Smooth muscle cell (in vitro differentiated cells): ENCODE data around the gene RPL26. TPM values are rescaled to one million over a fixed set of nuclear protein-coding genes. Genes with fewer than 3 reads are reported as not detected.
"Not testable (repeated sequence)": the region's sequence is repeated elsewhere in the genome, so short reads cannot be mapped to it uniquely, and the experiment has no call there.

ENCODE experiments used
- DNase-seq: peaks from one replicate; lab custom pipeline; 2025; ENCODE audit not compliant: unreplicated experiment; lab: John Stamatoyannopoulos, UW
- H2AFZ ChIP-seq: fragments of 200-600 bp; sonication (generic); 2 replicates; pipeline ENCODE4 v1.6.0; 2016; ENCODE audit warnings: antibody characterized with exemption, low read depth, mild to moderate bottlenecking
- H3F3A ChIP-seq: fragments of 200-600 bp; sonication (generic); 2 replicates; pipeline ENCODE4 v1.6.0; 2017; ENCODE audit warnings: antibody characterized with exemption, low read depth
- H3K27ac ChIP-seq: fragments of 200-600 bp; sonication (generic); 2 replicates; pipeline ENCODE4 v1.5.1; 2016; ENCODE audit warnings: low read depth, mild to moderate bottlenecking
- H3K27me3 ChIP-seq: fragments of 200-600 bp; sonication (generic); 2 replicates; pipeline ENCODE4 v1.6.1; 2016; ENCODE audit warnings: low read depth, mild to moderate bottlenecking
- H3K36me3 ChIP-seq: fragments of 200-600 bp; sonication (generic); 2 replicates; pipeline ENCODE4 v1.5.1; 2016; ENCODE audit warnings: low read depth
- H3K4me1 ChIP-seq: fragments of 200-600 bp; sonication (generic); 2 replicates; pipeline ENCODE4 v1.5.1; 2016; ENCODE audit warnings: low read depth
- H3K4me2 ChIP-seq: fragments of 200-600 bp; sonication (generic); 2 replicates; pipeline ENCODE4 v1.6.0; 2016; ENCODE audit warnings: mild to moderate bottlenecking
- H3K4me3 ChIP-seq: fragments of 200-600 bp; sonication (generic); 2 replicates; pipeline ENCODE4 v1.5.1; 2016; ENCODE audit warnings: mild to moderate bottlenecking
- H3K79me2 ChIP-seq: fragments of 200-600 bp; sonication (generic); 2 replicates; pipeline ENCODE4 v1.6.0; 2016; ENCODE audit warnings: low read depth, mild to moderate bottlenecking
- H3K9ac ChIP-seq: fragments of 200-600 bp; sonication (generic); 2 replicates; pipeline ENCODE4 v1.6.0; 2016; ENCODE audit warnings: low read depth
- H3K9me3 ChIP-seq: fragments of 200-600 bp; sonication (generic); replicated peaks from 2 replicates; pipeline ENCODE4 v1.5.1; 2016; ENCODE audit warnings: low read depth
- H4K20me1 ChIP-seq: fragments of 200-600 bp; sonication (generic); 2 replicates; pipeline ENCODE4 v1.6.0; 2016; ENCODE audit warnings: low read depth
- WGBS: methylation state at CpG from one replicate; pipeline ENCODE4 v1.1.7; 2016; ENCODE audit warnings: low lambda C conversion rate; 5-methylcytosine and 5-hydroxymethylcytosine counted together
- polyA plus RNA-seq: library from polyadenylated mRNA; unstranded; fragments of >200 nt; fragmentation: Nextera tagmentation; extraction: Ambion mirVana; gene quantifications from 2 replicates; pipeline ENCODE4 v1.2.1, GENCODE V29; 2016
- total RNA-seq: library from RNA; depleted of rRNA; stranded (reverse); fragments of >200 nt; gene quantifications from 2 replicates; pipeline ENCODE4 v1.2.3, GENCODE V29; 2014
- TF ChIP-seq, protein P1 (sequence below): fragments of 200-600 bp; sonication (generic); IDR thresholded peaks from 2 replicates; pipeline ENCODE4 v1.5.1; 2017; ENCODE audit warnings: borderline replicate concordance, mild to moderate bottlenecking, antibody characterized with exemption; ENCODE audit not compliant: insufficient read depth, poor library complexity, severe bottlenecking

Gene RPL26
- total and polyA plus RNA-seq, 2 experiments from 2014 or later, result 367 to 3,533 TPM

DNA sequence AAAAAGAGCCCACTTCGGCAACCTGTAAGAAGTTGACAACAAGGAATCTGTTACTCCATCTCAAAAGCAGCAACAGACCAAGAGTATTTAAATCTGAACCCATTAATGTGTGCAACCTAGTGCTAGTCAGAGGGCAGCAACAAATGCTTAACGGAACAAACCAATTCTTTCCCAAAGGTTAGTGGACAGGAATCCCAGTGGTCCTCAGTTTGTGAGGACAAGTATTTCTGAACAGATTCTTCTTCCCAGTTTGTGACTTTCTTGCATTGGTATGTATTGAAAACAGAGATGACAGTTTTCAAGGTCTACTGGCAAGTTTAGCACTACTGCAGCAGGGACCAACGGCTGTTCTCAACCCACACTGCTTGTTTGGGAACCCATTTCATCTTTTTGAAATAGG, 2.9 kb downstream of the RPL26 start:
- H4K20me1 ChIP-seq, result peaks cover 46% of the 10 kb centered on the region
- no peaks in the 10 kb centered on the region for H3K9me3 ChIP-seq
- H3K79me2 ChIP-seq, result peaks cover 52% of the 10 kb centered on the region
- H3K9ac ChIP-seq, result peak overlapping the region; percentile 8
- H3K27me3 ChIP-seq, result no peaks in the 10 kb centered on the region
- TF ChIP-seq, protein P1, sequence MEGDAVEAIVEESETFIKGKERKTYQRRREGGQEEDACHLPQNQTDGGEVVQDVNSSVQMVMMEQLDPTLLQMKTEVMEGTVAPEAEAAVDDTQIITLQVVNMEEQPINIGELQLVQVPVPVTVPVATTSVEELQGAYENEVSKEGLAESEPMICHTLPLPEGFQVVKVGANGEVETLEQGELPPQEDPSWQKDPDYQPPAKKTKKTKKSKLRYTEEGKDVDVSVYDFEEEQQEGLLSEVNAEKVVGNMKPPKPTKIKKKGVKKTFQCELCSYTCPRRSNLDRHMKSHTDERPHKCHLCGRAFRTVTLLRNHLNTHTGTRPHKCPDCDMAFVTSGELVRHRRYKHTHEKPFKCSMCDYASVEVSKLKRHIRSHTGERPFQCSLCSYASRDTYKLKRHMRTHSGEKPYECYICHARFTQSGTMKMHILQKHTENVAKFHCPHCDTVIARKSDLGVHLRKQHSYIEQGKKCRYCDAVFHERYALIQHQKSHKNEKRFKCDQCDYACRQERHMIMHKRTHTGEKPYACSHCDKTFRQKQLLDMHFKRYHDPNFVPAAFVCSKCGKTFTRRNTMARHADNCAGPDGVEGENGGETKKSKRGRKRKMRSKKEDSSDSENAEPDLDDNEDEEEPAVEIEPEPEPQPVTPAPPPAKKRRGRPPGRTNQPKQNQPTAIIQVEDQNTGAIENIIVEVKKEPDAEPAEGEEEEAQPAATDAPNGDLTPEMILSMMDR, result no peak
- no peak for DNase-seq
- H3K36me3 ChIP-seq, result no peaks in the 10 kb centered on the region
- peak overlapping the region; percentile 98 for H3K4me2 ChIP-seq
- peak overlapping the region; percentile 73 for H3K27ac ChIP-seq
- no peak overlapping the region for H3K4me3 ChIP-seq
- 84% methylated on average over 3 of the region's 3 CpGs for WGBS
- peaks cover 58% of the 10 kb centered on the region for H3F3A ChIP-seq
- H2AFZ ChIP-seq, result no peak overlapping the region
- peaks cover 26% of the 10 kb centered on the region for H3K4me1 ChIP-seq

- H3K9ac ChIP-seq, H3K4me3 ChIP-seq, H3K9me3 ChIP-seq, H3K27me3 ChIP-seq, H3K4me2 ChIP-seq, H2AFZ ChIP-seq, DNase-seq, H3K36me3 ChIP-seq: not testable (repeated sequence)
- peaks cover 46% of the 10 kb centered on the region for H4K20me1 ChIP-seq
- peaks cover 52% of the 10 kb centered on the region for H3K79me2 ChIP-seq
- peak overlapping the region; percentile 72 for H3K27ac ChIP-seq
- 93% methylated on average over 8 of the region's 8 CpGs for WGBS
- H3K4me1 ChIP-seq, result peaks cover 22% of the 10 kb centered on the region
- peaks cover 51% of the 10 kb centered on the region for H3F3A ChIP-seq
Measured at GRCh38 chr17:8378117-8378516, 4.9 kb downstream of the RPL26 start.

DNA sequence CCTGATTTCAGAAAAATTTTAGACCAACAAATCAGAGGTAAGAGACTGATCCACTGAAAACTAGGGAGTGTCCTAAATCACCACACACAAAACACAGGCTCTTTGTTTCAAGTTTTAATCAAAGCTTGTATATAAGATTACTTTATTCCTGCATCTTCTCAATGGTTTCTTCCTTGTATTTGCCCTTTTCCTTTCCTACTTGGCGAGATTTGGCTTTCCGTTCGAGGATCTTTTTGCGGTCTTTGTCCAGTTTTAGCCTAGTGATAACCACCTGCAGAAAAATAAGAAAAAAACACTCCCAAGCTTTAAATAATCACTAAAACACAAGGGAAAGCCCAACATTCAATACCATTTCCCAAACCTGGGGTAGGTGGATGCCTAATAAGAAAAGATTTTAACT, 5.6 kb downstream of the RPL26 start:
- no peak overlapping the region for H3K9ac ChIP-seq
- WGBS, result 96% methylated on average over 4 of the region's 4 CpGs
- no peak for DNase-seq
- H3K4me2 ChIP-seq, result no peak overlapping the region
- peaks cover 43% of the 10 kb centered on the region for H4K20me1 ChIP-seq
- peak overlapping the region; percentile 72 for H3K27ac ChIP-seq
- TF ChIP-seq, protein P1, result no peak
- no peaks in the 10 kb centered on the region for H3K27me3 ChIP-seq
- no peak overlapping the region for H2AFZ ChIP-seq
- H3K9me3 ChIP-seq, result no peaks in the 10 kb centered on the region
- H3K4me1 ChIP-seq, result peaks cover 22% of the 10 kb centered on the region
- peaks cover 51% of the 10 kb centered on the region for H3F3A ChIP-seq
- no peak overlapping the region for H3K4me3 ChIP-seq
- H3K36me3 ChIP-seq, result no peaks in the 10 kb centered on the region
- H3K79me2 ChIP-seq, result peaks cover 46% of the 10 kb centered on the region

- Histone ChIP-seq H3K4me1 (peaks cover 15% of the 10 kb centered on the region), H3K27ac (peak within 1 kb of the TSS; percentile 72), H3K9me3 (no peaks in the 10 kb centered on the region), H3K36me3 (no peaks in the 10 kb centered on the region), H3K4me2 (peak within 1 kb of the TSS; percentile 98), H4K20me1 (peaks cover 34% of the 10 kb centered on the region), H3K79me2 (peaks cover 37% of the 10 kb centered on the region), H3K27me3 (no peaks in the 10 kb centered on the region), H3K4me3 (peak within 1 kb of the TSS; percentile 66), H3K9ac (peak within 1 kb of the TSS; percentile 83), H2AFZ (peak within 1 kb of the TSS; percentile 58), H3F3A (peaks cover 44% of the 10 kb centered on the region)
- DNase-seq, result peak; percentile 81
- TF ChIP-seq, protein P1, result peak; percentile 61
- 5% methylated on average over 41 of the region's 41 CpGs for WGBS
Measured at GRCh38 chr17:8376271-8377067, 6.5 kb downstream of the RPL26 start, which contains the start of gene KRABD2. Gene KRABD2, minus strand, starts transcription at chr17:8376704.
